HuH-7 (cell line): ENCODE data around the gene ANKRD44.
"Not testable (repeated sequence)": the region's sequence is repeated elsewhere in the genome, so short reads cannot be mapped to it uniquely, and the experiment has no call there.

ENCODE experiments used
- DNase-seq: peaks from one replicate; pipeline ENCODE4 v3.0.0; 2011; ENCODE audit warnings: low spot score

ANKRD44 gene

GRCh38 chr2:197310271-197310985 is at the start of gene ANKRD44:
TSS of gene ANKRD44 (minus strand) at chr2:197310780. CDS start at chr2:197310604, 176 bp downstream.
- DNase-seq = peak; percentile 74

- no peak for DNase-seq
These were observed 49.3 kb upstream of the ANKRD44 start for GRCh38 chr2:197359859-197360258.

GRCh38 chr2:197358931-197359330 is 48.4 kb upstream of the ANKRD44 start:
- no peak for DNase-seq

- DNase-seq = no peak
These were observed 47.4 kb upstream of the ANKRD44 start for GRCh38 chr2:197357986-197358385.

GRCh38 chr2:197356136-197356535 is 45.6 kb upstream of the ANKRD44 start:
- DNase-seq = no peak

GRCh38 chr2:197354169-197354558 is 43.6 kb upstream of the ANKRD44 start:
- DNase-seq = no peak

- no peak for DNase-seq
These were observed 43.0 kb upstream of the ANKRD44 start for GRCh38 chr2:197353393-197354168.

GRCh38 chr2:197349699-197350098 is 39.1 kb upstream of the ANKRD44 start:
- DNase-seq = no peak

- no peak for DNase-seq
These were observed 38.3 kb upstream of the ANKRD44 start for GRCh38 chr2:197348721-197349360.

- no peak for DNase-seq
These were observed 35.3 kb upstream of the ANKRD44 start for GRCh38 chr2:197345846-197346370.

- not testable (repeated sequence) for DNase-seq
These were observed 33.4 kb upstream of the ANKRD44 start for GRCh38 chr2:197343968-197344367.

GRCh38 chr2:197340591-197340990 is 30.0 kb upstream of the ANKRD44 start:
- DNase-seq = no peak

GRCh38 chr2:197339496-197340220 is 29.1 kb upstream of the ANKRD44 start:
- DNase-seq = no peak

- no peak for DNase-seq
These were observed 28.4 kb upstream of the ANKRD44 start for GRCh38 chr2:197339016-197339415.

GRCh38 chr2:197332641-197333040 is 22.1 kb upstream of the ANKRD44 start:
- DNase-seq = no peak

- no peak for DNase-seq
These were observed 17.9 kb upstream of the ANKRD44 start for GRCh38 chr2:197328461-197328860.

- DNase-seq = no peak
These were observed 17.0 kb upstream of the ANKRD44 start for GRCh38 chr2:197327472-197328098.

GRCh38 chr2:197327073-197327471 is 16.5 kb upstream of the ANKRD44 start:
- DNase-seq = no peak

GRCh38 chr2:197324801-197325200 is 14.2 kb upstream of the ANKRD44 start:
- no peak for DNase-seq

- no peak for DNase-seq
These were observed 12.4 kb upstream of the ANKRD44 start for GRCh38 chr2:197322724-197323720.
